ENCODE measurements around the gene SYNDIG1. TPM values are rescaled to one million over a fixed set of nuclear protein-coding genes. Genes with fewer than 3 reads are reported as not detected.

Gene SYNDIG1
- total RNA-seq, 1 donor from 2014 or later, result not detected

- FAIRE-seq (peak; percentile 23), DNase-seq (ENCODE audit: low read depth) (no peak)
- no peaks in the 10 kb centered on the region for H3K36me3 ChIP-seq (ENCODE audit: control insufficient read depth, insufficient read depth, low read length)
- no peak overlapping the region for H3K4me3 ChIP-seq (ENCODE audit: low read depth, low read length)
- no peak for TF ChIP-seq CTCF (IDR thresholded peaks at IDR 0.05; ENCODE audit: insufficient read depth, low read length, severe bottlenecking)
- no peaks in the 10 kb centered on the region for H3K27me3 ChIP-seq (ENCODE audit: control insufficient read depth, insufficient read depth, low read length)
Observed at GRCh38 chr20:24638591-24639548, 169.4 kb downstream of the SYNDIG1 start.

- Histone ChIP-seq H3K4me3 (ENCODE audit: low read depth, low read length) (no peak overlapping the region), H3K36me3 (ENCODE audit: control insufficient read depth, insufficient read depth, low read length) (no peaks in the 10 kb centered on the region), H3K27me3 (ENCODE audit: control insufficient read depth, insufficient read depth, low read length) (no peaks in the 10 kb centered on the region)
- FAIRE-seq (no peak), DNase-seq (ENCODE audit: low read depth) (no peak)
- no peak for TF ChIP-seq CTCF (IDR thresholded peaks at IDR 0.05; ENCODE audit: insufficient read depth, low read length, severe bottlenecking)
Observed at GRCh38 chr20:24640276-24640675, 170.8 kb downstream of the SYNDIG1 start.

GRCh38 chr20:24640686-24641085 lies 171.3 kb downstream of the SYNDIG1 start:
- DNase-seq (ENCODE audit: low read depth), result no peak
- no peaks in the 10 kb centered on the region for H3K27me3 ChIP-seq (ENCODE audit: control insufficient read depth, insufficient read depth, low read length)
- no peak for FAIRE-seq
- TF ChIP-seq CTCF (IDR thresholded peaks at IDR 0.05; ENCODE audit: insufficient read depth, low read length, severe bottlenecking), result no peak
- H3K4me3 ChIP-seq (ENCODE audit: low read depth, low read length), result no peak overlapping the region
- H3K36me3 ChIP-seq (ENCODE audit: control insufficient read depth, insufficient read depth, low read length), result no peaks in the 10 kb centered on the region

GRCh38 chr20:24643731-24644626 lies 174.6 kb downstream of the SYNDIG1 start:
- no peaks in the 10 kb centered on the region for H3K27me3 ChIP-seq (ENCODE audit: control insufficient read depth, insufficient read depth, low read length)
- FAIRE-seq (no peak), DNase-seq (ENCODE audit: low read depth) (no peak)
- H3K4me3 ChIP-seq (ENCODE audit: low read depth, low read length), result no peak overlapping the region
- H3K36me3 ChIP-seq (ENCODE audit: control insufficient read depth, insufficient read depth, low read length), result no peaks in the 10 kb centered on the region
- TF ChIP-seq CTCF (IDR thresholded peaks at IDR 0.05; ENCODE audit: insufficient read depth, low read length, severe bottlenecking), result no peak

DNA sequence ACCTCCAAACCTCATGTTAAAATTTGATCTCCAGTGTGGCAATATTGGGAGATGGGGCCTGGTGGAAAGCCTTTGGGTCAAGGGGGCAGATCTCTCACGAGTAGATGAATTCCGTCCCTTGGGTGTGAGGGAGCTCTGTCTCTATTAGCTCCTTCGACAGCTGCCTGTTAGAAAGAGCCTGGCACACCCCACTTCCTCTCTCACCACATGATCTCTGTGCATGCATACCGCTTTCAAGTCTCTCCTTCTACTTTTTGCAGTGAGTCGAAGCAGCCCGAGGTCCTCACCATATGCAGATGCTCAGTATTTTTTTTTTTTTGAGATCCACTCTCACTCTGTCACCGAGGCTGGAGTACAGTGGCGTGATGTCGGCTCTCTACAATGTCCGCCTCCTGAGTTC lies 176.9 kb downstream of the SYNDIG1 start:
- FAIRE-seq (no peak), DNase-seq (ENCODE audit: low read depth) (no peak)
- TF ChIP-seq CTCF (IDR thresholded peaks at IDR 0.05; ENCODE audit: insufficient read depth, low read length, severe bottlenecking), result no peak
- Histone ChIP-seq H3K27me3 (ENCODE audit: control insufficient read depth, insufficient read depth, low read length) (no peaks in the 10 kb centered on the region), H3K36me3 (ENCODE audit: control insufficient read depth, insufficient read depth, low read length) (no peaks in the 10 kb centered on the region), H3K4me3 (ENCODE audit: low read depth, low read length) (no peak overlapping the region)
